ENCODE results near the gene HJURP. TPM values are rescaled to one million over a fixed set of nuclear protein-coding genes. Genes with fewer than 3 reads are reported as not detected.

The HJURP gene
- 73.9 to 78.1 TPM (median 76.4 TPM) in 5 replicates for total RNA-seq (2022; extraction: Qiagen RNA extraction)

GRCh38 chr2:233854241-233854981, at the start of gene HJURP:
HJURP (minus strand) TSS chr2:233854535; CDS start chr2:233854500, 35 bp downstream.

GRCh38 chr2:233867993-233868532, 13.7 kb upstream of the HJURP start, which contains the start of gene MSL3B:
MSL3B (minus strand) TSS chr2:233868386.

Other genes with a start within 250 kb of the HJURP start
- gene UGT1A8, start 236.9 kb downstream of the HJURP start, total RNA-seq (2022; extraction: Qiagen RNA extraction), result 0.05 to 0.07 TPM (median 0.05 TPM) in 3 of 5 replicates, not detected in the others
- gene UGT1A10, start 218.1 kb downstream of the HJURP start, total RNA-seq (2022; extraction: Qiagen RNA extraction), result 0.06 TPM in 1 of 5 replicates, not detected in the others
- 4.1 to 6.9 TPM (median 4.8 TPM) in 5 replicates for gene UGT1A9, start 182.6 kb downstream of the HJURP start, total RNA-seq (2022; extraction: Qiagen RNA extraction)
- gene UGT1A7, start 172.6 kb downstream of the HJURP start, total RNA-seq (2022; extraction: Qiagen RNA extraction), result 3.9 to 6.3 TPM (median 4.3 TPM) in 5 replicates
- gene UGT1A6, start 161.6 kb downstream of the HJURP start, total RNA-seq (2022; extraction: Qiagen RNA extraction), result 0.87 to 1.9 TPM (median 1.1 TPM) in 5 replicates
- not detected in 5 replicates for gene UGT1A5, start 141.6 kb downstream of the HJURP start, total RNA-seq (2022; extraction: Qiagen RNA extraction)
- gene UGT1A4, start 135.8 kb downstream of the HJURP start, total RNA-seq (2022; extraction: Qiagen RNA extraction), result 0.06 to 0.08 TPM (median 0.07 TPM) in 3 of 5 replicates, not detected in the others
- 0.07 to 0.17 TPM (median 0.13 TPM) in 3 of 5 replicates, not detected in the others for gene UGT1A3, start 125.5 kb downstream of the HJURP start, total RNA-seq (2022; extraction: Qiagen RNA extraction)
- gene UGT1A1, start 94.3 kb downstream of the HJURP start, total RNA-seq (2022; extraction: Qiagen RNA extraction), result 0.58 to 1.6 TPM (median 0.94 TPM) in 5 replicates
- 0.09 to 0.20 TPM (median 0.15 TPM) in 4 of 5 replicates, not detected in the other for gene MROH2A, start 76.2 kb downstream of the HJURP start, total RNA-seq (2022; extraction: Qiagen RNA extraction)
- gene TRPM8, start 62.8 kb upstream of the HJURP start, total RNA-seq (2022; extraction: Qiagen RNA extraction), result 0.05 to 0.47 TPM (median 0.42 TPM) in 5 replicates
- gene SPP2, start 196.2 kb upstream of the HJURP start, total RNA-seq (2022; extraction: Qiagen RNA extraction), result not detected in 5 replicates

All from A549 treated with CORT108297 at 1 μM for 4 hours (cell line).